H1 (cell line): Measurements from ENCODE around the gene SLC25A42. TPM values are rescaled to one million over a fixed set of nuclear protein-coding genes. Genes with fewer than 3 reads are reported as not detected.

Experiments
- ATF2 ChIP-seq: IDR thresholded peaks from 2 replicates; pipeline ENCODE4 v1.6.1; 2012; ENCODE audit warnings: low read length, inconsistent platforms
- BCL11A ChIP-seq, 2 experiments: IDR thresholded peaks; one replicate each; pipeline ENCODE4 v1.6.1; 2011; ENCODE audit warnings: low read depth in 2 of 2, low read length in 2 of 2, mild to moderate bottlenecking in 2 of 2
- CHD7 ChIP-seq: fragments of 300-600 bp; sonication (generic); IDR thresholded peaks from 2 replicates; pipeline ENCODE4 v1.7.1; 2012; ENCODE audit warnings: low read length, moderate library complexity, mild to moderate bottlenecking, inconsistent platforms; ENCODE audit not compliant: insufficient replicate concordance
- HDAC2 ChIP-seq, 2 experiments: fragments of 300-600 bp in 1 of 2; sonication (generic) in 1 of 2; IDR thresholded peaks; 2 replicates each; pipeline ENCODE4 v1.6.1; 2011 to 2012; ENCODE audit warnings: low read depth in 2 of 2, low read length in 2 of 2, mild to moderate bottlenecking in 2 of 2, moderate library complexity in 2 of 2, borderline replicate concordance in 1 of 2, inconsistent platforms in 1 of 2
- MAX ChIP-seq: IDR thresholded peaks from 2 replicates; pipeline ENCODE4 v1.6.1; 2012; ENCODE audit warnings: inconsistent platforms
- NANOG ChIP-seq: IDR thresholded peaks from 2 replicates; pipeline ENCODE4 v1.6.1; 2011; ENCODE audit warnings: low read length, low read depth, mild to moderate bottlenecking, inconsistent platforms; ENCODE audit not compliant: insufficient read depth, poor library complexity, severe bottlenecking
- NRF1 ChIP-seq: IDR thresholded peaks from 2 replicates; pipeline ENCODE4 v1.6.1; 2011; ENCODE audit warnings: mild to moderate bottlenecking, low read depth, low read length, improper control_type of control experiment
- YY1 ChIP-seq: IDR thresholded peaks from 2 replicates; pipeline ENCODE4 v1.6.1; 2011; ENCODE audit warnings: low read depth, mild to moderate bottlenecking, low read length
- polyA plus RNA-seq, 7 experiments: library from polyadenylated mRNA; depleted of rRNA in 3 of 7; stranded (reverse) in 5 of 7; unstranded in 2 of 7; fragments of >200 nt in 5 of 7; fragments of 200-250 nt in 2 of 7; gene quantifications; 1 replicate in 5 of 7; 2 replicates in 1 of 7; 4 replicates in 1 of 7; pipeline versions ENCODE4 v1.2.1 to v1.2.3, GENCODE V29; 2011 to 2013; ENCODE audit warnings: missing spikeins in 2 of 7, mixed read lengths in 2 of 7
- total RNA-seq: library from RNA; stranded (reverse); fragmentation: NEBNext Ultra II Directional; extraction: Animal tissue kit (Norgen Biotek cat#: 25700); gene quantifications from 2 replicates; pipeline ENCODE4 v1.2.1, GENCODE V29; 2021

SLC25A42 gene
- total and polyA plus RNA-seq, 2 of the 8 experiments (the other 6 are each of a cell fraction or from before 2014, with no cell fraction given), result 5.9 to 6.2 TPM

DNA sequence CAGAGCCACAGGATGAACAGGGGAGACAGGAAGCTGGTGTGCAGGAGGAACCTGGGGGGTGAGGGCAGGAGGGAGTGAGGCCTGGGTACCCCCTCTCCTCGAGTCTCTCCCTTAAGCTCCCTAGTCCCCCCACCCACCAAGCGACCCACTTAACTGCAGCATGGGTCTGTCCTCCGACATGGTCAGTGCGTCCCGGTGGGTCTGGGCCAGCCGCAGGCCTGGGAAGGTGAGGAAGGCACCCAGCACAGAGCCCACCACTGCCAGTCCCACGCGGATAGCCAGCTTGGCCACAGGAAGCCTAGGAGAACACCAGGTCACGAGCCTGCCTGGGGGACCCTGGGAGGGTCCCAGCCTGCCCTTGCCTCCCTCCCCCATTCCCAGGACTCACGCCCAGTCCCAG, 57.6 kb downstream of the SLC25A42 start (continued):
- TF ChIP-seq CHD7 (no peak), BCL11A (IDR thresholded peaks at IDR 0.05; ENCODE audit: low read depth in 2 of 2, low read length in 2 of 2) (no peak), NRF1 (no peak), NANOG (no peak), YY1 (no peak), HDAC2 (IDR thresholded peaks at IDR 0.05; ENCODE audit: borderline replicate concordance in 1 of 2, low read depth in 2 of 2, low read length in 2 of 2) (no peak), MAX (no peak), ATF2 (no peak)
